ENCODE data around the gene SPSB1. TPM values are rescaled to one million over a fixed set of nuclear protein-coding genes. Genes with fewer than 3 reads are reported as not detected.

Gene SPSB1
- total and polyA plus RNA-seq, 10 of the 15 experiments (the other 5 are each of a cell fraction or from before 2014, with no cell fraction given) = 0.02 to 2.0 (median 0.90) TPM; not detected in 1

- RAD21 ChIA-PET (ENCODE audit: unreplicated experiment) = no interaction called here
- Histone ChIP-seq H3K79me2 (ENCODE audit: control insufficient read depth, insufficient read depth, low read length) (no peaks in the 10 kb centered on the region), H3K27me3 (replicated peaks in 1 of 2; ENCODE audit: control insufficient read depth in 2 of 2, insufficient read depth in 2 of 2, low read length in 1 of 2) (no peaks in the 10 kb centered on the region), H2AFZ (ENCODE audit: control insufficient read depth, low read depth, low read length) (no peak overlapping the region), H3K9ac (ENCODE audit: control insufficient read depth, insufficient read depth, low read length) (no peak overlapping the region), H3K4me3 (no peak overlapping the region), H3K4me2 (ENCODE audit: control insufficient read depth, insufficient read depth) (no peak overlapping the region), H3K36me3 (ENCODE audit: control insufficient read depth in 2 of 2, insufficient read depth in 2 of 2, low read length in 1 of 2) (no peaks in the 10 kb centered on the region), H3K9me3 (replicated peaks; ENCODE audit: control insufficient read depth, insufficient read depth, low read length) (no peaks in the 10 kb centered on the region), H4K20me1 (ENCODE audit: control insufficient read depth, insufficient read depth) (no peaks in the 10 kb centered on the region), H3K27ac (ENCODE audit: control insufficient read depth, insufficient read depth) (no peak overlapping the region), H3K4me1 (ENCODE audit: control insufficient read depth, insufficient read depth, low read length) (no peaks in the 10 kb centered on the region)
- ATAC-seq = no peak
- no TSS peak for BruUV-seq (replicated peaks)
- SMC1A ChIA-PET (ENCODE audit: uncharacterized antibody, unreplicated experiment) = no interaction called here
- intact Hi-C loops (cut with micrococcal nuclease; ENCODE audit: unreplicated experiment) (no loop called here), in situ Hi-C loops (cut with MboI) (no loop called here)
- POLR2A ChIA-PET = no interaction called here
- CTCF ChIA-PET = no interaction called here
- WGBS (ENCODE audit: insufficient coverage, insufficient replicate concordance, low lambda C conversion rate, missing lambda C conversion rate) = 75% methylated on average over 24 of the region's 24 CpGs
- no peak for FAIRE-seq
- DNase-seq (ENCODE audit: low read depth, low spot score) = no peak
- TF ChIP-seq RBBP5 (conservative IDR thresholded peaks at IDR 0.05) (no peak), CHD4 (IDR thresholded peaks at IDR 0.05) (no peak), JUND (IDR thresholded peaks at IDR 0.05; ENCODE audit: low read depth, low read length) (no peak), SMAD1 (IDR thresholded peaks at IDR 0.05; ENCODE audit: low read depth, partially characterized antibody) (no peak), SUZ12 (IDR thresholded peaks at IDR 0.05; ENCODE audit: unreplicated experiment) (no peak), TCF12 (IDR thresholded peaks at IDR 0.05; ENCODE audit: low read depth, low read length) (no peak), WRNIP1 (IDR thresholded peaks at IDR 0.05; ENCODE audit: borderline replicate concordance, low read depth, low read length) (no peak), CTCF (IDR thresholded peaks at IDR 0.05 in 2 of 3, conservative IDR thresholded peaks at IDR 0.05 in 1 of 3; ENCODE audit: control insufficient read depth in 2 of 3, extremely low read depth in 1 of 3, insufficient read depth in 1 of 3, low read depth in 3 of 3, low read length in 3 of 3) (no peak), MYC (IDR thresholded peaks at IDR 0.05; ENCODE audit: insufficient read depth, insufficient read length, insufficient replicate concordance, low read length, severe bottlenecking) (no peak), E2F4 (IDR thresholded peaks at IDR 0.05; ENCODE audit: low read depth, low read length) (no peak), PBX3 (IDR thresholded peaks at IDR 0.05; ENCODE audit: insufficient replicate concordance, low read depth, low read length) (no peak), SIX5 (IDR thresholded peaks at IDR 0.05; ENCODE audit: low read depth, low read length, severe bottlenecking) (no peak), ATF7 (IDR thresholded peaks at IDR 0.05; ENCODE audit: low read depth) (no peak)
- TF ChIP-seq, protein P1, sequence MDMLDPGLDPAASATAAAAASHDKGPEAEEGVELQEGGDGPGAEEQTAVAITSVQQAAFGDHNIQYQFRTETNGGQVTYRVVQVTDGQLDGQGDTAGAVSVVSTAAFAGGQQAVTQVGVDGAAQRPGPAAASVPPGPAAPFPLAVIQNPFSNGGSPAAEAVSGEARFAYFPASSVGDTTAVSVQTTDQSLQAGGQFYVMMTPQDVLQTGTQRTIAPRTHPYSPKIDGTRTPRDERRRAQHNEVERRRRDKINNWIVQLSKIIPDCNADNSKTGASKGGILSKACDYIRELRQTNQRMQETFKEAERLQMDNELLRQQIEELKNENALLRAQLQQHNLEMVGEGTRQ (IDR thresholded peaks at IDR 0.05; ENCODE audit: borderline replicate concordance, low read depth, low read length) = no peak
- TF ChIP-seq, protein P2, sequence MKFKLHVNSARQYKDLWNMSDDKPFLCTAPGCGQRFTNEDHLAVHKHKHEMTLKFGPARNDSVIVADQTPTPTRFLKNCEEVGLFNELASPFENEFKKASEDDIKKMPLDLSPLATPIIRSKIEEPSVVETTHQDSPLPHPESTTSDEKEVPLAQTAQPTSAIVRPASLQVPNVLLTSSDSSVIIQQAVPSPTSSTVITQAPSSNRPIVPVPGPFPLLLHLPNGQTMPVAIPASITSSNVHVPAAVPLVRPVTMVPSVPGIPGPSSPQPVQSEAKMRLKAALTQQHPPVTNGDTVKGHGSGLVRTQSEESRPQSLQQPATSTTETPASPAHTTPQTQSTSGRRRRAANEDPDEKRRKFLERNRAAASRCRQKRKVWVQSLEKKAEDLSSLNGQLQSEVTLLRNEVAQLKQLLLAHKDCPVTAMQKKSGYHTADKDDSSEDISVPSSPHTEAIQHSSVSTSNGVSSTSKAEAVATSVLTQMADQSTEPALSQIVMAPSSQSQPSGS (IDR thresholded peaks at IDR 0.05; ENCODE audit: low read length) = no peak
- TF ChIP-seq, protein P3, sequence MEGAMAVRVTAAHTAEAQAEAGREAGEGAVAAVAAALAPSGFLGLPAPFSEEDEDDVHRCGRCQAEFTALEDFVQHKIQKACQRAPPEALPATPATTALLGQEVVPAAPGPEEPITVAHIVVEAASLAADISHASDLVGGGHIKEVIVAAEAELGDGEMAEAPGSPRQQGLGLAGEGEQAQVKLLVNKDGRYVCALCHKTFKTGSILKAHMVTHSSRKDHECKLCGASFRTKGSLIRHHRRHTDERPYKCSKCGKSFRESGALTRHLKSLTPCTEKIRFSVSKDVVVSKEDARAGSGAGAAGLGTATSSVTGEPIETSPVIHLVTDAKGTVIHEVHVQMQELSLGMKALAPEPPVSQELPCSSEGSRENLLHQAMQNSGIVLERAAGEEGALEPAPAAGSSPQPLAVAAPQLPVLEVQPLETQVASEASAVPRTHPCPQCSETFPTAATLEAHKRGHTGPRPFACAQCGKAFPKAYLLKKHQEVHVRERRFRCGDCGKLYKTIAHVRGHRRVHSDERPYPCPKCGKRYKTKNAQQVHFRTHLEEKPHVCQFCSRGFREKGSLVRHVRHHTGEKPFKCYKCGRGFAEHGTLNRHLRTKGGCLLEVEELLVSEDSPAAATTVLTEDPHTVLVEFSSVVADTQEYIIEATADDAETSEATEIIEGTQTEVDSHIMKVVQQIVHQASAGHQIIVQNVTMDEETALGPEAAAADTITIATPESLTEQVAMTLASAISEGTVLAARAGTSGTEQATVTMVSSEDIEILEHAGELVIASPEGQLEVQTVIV (IDR thresholded peaks at IDR 0.05; ENCODE audit: borderline replicate concordance, partially characterized antibody) = no peak
Observed at GRCh38 chr1:9356021-9356420, 63.3 kb downstream of the SPSB1 start.

Measured in GM12878 (cell line).